T-helper 2 cell (primary cell): ENCODE data around the gene BIRC6.
A peak's percentile ranks its signal among the peaks of the same experiment; 100 is the strongest.
"Not testable (repeated sequence)": the region's sequence is repeated elsewhere in the genome, so short reads cannot be mapped to it uniquely, and the experiment has no call there.

ENCODE experiments used
- DNase-seq, 5 experiments: peaks; one replicate each; pipeline versions ENCODE4 v3.0.0 to v3.0.0-alpha.2; 2012 to 2022
- total RNA-seq, 2 donors: gene quantifications; one replicate each; lab custom pipeline; 2026; lab: John Stamatoyannopoulos, UW

The BIRC6 gene
- total RNA-seq, result 402 to 404 reads per million in 2 donors

- peak; percentile 69 to 98 (median 91) for DNase-seq
Observed at GRCh38 chr2:32356681-32357317, at the start of gene BIRC6. Gene BIRC6 (plus strand): TSS chr2:32357023. CDS start chr2:32357162, 139 bp downstream.

DNA sequence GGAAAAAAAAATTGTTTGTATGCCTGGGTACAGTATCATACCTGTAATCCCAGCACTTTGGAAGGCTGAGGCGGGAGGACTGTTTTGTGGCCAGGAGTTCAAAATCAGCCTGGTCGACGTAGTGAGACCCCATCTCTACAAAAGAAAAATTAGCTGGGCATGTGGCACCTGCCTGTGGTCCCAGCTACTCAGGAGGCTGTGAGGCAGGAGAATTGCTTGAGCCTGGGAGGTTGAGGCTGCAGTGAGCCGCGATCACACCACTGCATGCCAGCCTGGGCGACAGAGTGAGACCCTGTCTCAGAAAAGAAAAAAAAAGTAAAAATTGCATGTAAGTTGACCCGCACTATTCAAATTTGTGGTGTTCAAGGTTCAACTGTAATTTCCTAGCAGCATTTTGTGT lies 46.2 kb upstream of the BIRC6 start:
- DNase-seq, result no peak

DNA sequence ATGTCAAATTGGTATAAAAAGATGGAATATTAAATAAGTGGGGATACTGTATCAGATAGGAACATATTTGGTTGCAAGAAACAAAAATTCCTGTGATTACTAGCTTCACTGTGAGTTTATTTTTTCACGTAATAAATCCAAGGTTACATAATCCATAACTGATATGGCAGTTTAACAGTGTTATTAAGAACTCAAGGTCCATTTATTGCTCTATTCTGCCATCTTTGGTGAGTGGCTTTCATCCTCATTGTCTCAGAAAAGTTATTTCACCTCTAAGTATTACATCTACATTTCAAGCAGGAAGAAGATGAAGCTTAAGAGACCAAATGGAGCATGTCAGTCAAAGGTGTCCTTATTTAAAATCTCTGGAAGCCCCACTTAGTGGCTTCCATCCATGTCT lies 41.9 kb upstream of the BIRC6 start:
- DNase-seq, result no peak

- DNase-seq, result not testable (repeated sequence)
Observed at GRCh38 chr2:32328679-32329078, 28.1 kb upstream of the BIRC6 start.

GRCh38 chr2:32329180-32329980 lies 27.4 kb upstream of the BIRC6 start:
- DNase-seq, result not testable (repeated sequence)

- DNase-seq, result no peak
Observed at GRCh38 chr2:32330136-32330535, 26.7 kb upstream of the BIRC6 start.

- no peak for DNase-seq
Observed at GRCh38 chr2:32342801-32343200, 14.0 kb upstream of the BIRC6 start.

DNA sequence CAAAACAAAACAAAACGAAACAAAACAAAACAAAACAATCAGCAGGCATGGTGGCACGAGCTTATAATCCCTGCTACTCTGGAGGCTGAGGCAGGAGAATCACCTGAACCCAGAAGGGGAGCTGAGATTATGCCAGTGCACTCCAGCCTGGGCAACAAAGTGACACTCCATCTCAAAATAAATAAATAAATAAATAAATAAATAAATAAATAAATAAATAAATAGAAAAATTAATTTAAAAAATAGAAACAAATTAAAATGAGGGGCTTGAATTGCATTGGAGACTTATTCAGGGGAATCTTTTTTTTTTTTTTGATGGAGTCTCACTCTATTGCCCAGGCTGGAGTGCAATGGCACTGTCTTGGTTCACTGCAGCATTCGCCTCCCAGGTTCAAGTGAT lies 6.0 kb upstream of the BIRC6 start:
- not testable (repeated sequence) for DNase-seq

- peak in 1 of 5 experiments; percentile 0 for DNase-seq
Observed at GRCh38 chr2:32355976-32356680, 695 bp upstream of the BIRC6 start.

DNA sequence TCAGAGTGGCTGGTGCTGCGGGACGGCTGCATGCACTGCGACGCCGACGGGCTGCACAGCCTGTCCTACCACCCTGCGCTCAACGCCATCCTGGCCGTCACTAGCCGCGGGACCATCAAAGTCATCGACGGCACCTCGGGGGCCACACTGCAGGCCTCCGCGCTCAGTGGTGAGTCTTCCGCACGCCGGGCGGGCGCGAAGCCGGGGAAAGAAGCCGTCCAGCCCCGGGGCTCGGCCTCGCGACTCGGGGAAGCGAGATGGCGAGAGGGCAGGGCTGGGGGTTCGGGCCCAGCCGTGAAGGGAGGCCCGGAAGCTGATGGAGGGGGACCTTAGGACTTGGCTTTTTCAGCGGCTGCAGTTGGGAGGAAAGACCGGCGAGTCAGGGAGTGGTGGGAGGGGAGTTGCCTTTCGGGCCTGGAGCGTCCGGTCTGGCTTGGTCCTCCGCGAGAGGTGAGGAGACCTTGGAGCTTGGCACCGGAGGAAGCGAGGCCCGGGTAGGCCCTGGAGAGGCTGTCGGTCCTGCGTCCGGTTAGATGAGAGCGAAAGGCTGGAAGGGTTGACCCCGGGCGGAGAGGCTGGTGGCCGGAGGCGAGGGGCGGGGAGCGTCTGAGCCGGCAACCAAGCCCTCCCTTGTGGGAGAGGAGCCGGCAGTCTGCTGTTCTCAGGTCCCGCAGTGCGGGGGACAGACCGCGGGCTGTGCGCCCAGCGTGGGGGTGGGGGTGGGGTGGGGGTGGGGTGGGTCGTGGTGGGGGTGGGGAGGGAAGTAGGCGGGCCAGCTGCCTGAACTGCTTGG lies 691 bp downstream of the BIRC6 start:
- peak in 3 of 5 experiments; percentile 4 to 50 (median 16) for DNase-seq

DNA sequence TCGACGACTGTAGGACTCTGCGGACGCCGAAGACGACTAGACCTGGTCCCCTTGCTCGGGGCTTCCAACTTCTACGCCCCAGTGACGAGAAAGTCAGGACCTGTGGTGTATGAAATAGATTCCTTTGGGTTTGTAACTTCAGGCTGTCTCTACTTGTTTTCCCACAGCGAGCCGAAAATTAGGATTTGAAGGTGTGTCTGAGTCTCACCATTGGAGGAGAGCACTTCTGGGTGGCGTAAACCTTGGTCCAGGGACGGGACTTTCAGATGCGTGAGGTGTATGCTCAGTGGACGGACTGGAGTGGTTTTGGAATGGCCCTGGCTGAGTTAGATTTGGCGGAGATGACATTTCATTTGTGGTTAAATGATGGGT lies 1.3 kb downstream of the BIRC6 start:
- DNase-seq, result peak in 2 of 5 experiments; percentile 2 to 18

DNA sequence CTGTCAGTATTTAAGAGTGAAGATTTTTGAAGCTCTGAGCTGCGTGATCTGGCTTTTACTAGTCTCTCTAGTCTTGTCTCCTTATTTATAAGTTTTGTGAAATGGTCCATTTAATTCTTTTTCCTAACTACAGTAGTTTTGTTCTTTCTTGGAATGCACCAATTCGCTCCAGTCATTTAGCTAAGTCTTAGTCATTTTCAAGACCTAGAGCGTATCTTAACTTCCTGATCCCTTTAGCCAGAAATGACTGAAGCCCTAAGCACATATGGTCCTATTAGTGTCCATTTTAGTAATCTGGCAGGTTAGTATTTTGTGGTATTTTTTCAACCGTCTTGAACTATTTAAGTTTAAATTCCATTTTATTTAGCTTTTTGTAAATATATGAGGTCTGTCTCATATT lies 3.6 kb downstream of the BIRC6 start:
- DNase-seq, result peak in 1 of 5 experiments; percentile 11

- DNase-seq, result not testable (repeated sequence)
Observed at GRCh38 chr2:32362997-32363396, 6.2 kb downstream of the BIRC6 start.

DNA sequence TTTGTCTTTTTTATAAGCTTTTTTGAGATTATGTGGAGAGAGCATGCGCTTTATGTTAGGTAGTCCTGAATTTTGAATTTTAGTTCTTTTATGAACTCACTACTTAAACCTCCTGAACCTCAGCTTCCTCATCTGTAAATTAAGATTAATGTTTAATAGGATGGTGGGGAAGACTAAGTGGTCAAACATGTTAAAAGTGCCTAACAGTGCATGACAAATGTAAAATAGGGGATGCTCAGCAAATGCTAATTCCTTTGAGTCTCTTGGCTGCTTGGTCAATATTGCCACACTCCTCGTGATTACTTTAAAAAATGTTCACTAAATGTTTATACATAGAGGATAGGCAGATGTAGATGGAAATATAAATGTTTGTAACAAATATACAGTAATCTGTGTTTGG lies 6.8 kb downstream of the BIRC6 start:
- DNase-seq, result no peak

DNA sequence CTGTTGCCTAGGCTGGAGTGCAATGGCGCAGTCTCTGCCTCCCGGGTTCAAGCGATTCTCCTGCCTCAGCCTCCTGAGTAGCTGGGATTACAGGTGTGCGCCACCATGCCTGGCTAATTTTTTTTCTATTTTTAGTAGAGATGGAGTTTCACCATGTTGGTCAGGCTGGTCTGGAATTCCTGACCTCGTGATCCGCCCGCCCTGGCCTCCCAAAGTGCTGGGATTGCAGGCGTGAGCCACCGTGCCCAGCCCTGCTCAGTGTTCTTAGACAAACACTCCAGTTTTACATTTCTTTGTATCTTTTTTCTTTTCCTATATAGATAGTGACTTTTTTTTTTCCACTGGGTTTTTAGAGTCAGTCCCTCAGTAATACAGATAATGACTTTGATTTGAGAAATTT lies 7.5 kb downstream of the BIRC6 start:
- DNase-seq, result not testable (repeated sequence)

- DNase-seq, result not testable (repeated sequence)
Observed at GRCh38 chr2:32365679-32366078, 8.9 kb downstream of the BIRC6 start.

DNA sequence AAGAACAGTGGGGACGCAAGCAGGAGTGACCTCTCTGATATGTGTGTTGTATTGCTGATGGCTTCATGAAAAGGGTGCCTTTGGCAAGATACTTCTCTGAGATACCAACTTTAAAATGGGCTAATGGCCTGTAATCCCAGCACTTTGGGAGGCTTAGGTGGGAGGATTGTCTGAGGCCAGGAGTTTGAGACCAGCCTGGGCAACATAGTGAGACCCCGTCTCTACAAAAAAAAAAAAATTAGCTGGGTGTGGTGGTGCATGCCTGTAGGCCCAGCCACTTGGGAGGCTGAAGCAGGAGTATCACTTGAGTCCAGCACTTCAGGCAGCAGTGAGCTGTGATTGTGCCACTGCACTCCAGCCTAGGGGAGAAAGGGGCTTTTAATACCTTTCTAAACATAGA lies 9.8 kb downstream of the BIRC6 start:
- DNase-seq, result no peak

DNA sequence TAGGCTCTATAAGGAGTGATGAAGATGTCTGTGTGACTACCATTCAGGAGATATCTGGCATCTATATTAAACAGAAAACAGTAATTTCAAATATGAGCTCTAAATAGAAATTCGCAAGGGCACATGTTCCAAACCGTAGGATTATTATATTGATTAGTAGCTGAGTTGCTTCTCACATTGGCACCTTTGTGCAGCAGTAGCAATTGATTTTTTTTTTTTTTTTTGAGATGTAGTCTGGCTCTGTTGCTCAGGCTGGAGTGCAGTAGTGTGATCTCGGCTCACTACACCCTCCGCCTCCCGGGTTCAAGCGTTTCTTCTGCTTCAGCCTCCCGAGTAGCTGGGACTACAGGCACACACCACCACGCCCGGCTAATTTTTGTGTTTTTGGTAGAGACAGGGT lies 12.4 kb downstream of the BIRC6 start:
- no peak for DNase-seq

DNA sequence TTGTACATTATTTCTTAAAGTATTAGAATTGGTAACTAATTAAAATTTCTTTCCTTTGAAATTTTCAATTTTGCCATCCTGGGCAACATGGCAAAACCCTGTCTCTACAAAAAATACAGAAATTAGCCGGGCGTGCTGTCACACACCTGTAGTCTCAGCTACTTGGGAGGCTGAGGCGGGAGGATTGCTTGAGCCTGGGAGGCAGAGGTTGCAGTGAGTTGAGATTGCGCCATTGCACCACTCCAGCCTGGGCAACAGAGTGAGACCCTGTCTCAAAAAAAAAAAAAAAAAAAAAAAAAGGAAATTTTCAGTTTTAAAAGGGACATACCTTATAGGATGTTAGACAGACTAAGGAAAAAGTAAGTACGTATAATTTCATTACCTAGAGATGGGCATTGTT lies 14.1 kb downstream of the BIRC6 start:
- DNase-seq, result not testable (repeated sequence)

DNA sequence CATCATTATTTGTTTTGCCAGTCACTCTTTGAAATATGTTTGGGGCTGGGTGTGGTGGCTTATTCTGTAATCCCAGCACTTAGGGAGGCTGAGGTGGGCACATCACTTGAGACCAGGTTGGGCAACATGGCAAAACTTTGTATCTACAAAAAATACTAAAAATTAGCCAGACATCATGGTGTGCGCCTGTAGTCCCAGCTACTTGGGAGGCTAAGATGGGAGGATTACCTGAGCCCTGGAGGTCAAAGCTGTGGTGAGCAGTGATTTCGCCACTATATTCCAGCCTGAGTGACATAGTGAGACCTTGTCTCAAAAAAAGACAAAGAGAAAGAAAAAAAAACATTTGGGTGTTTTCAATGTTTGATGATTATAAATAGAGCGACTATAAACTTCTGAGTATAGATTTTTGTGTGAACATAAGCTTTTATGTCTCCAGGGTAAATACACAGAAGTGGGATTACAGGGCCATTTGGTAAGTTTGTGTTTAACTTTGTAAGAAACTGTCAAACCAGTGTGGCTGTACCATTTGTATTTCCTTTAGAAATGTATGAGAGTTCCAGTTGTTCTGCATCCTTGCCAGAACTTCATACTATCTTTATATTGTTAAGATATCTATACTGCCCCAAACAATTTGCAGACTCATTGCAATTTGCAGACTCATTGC lies 15.8 kb downstream of the BIRC6 start:
- no peak for DNase-seq

GRCh38 chr2:32375228-32375892 lies 18.5 kb downstream of the BIRC6 start:
- no peak for DNase-seq

DNA sequence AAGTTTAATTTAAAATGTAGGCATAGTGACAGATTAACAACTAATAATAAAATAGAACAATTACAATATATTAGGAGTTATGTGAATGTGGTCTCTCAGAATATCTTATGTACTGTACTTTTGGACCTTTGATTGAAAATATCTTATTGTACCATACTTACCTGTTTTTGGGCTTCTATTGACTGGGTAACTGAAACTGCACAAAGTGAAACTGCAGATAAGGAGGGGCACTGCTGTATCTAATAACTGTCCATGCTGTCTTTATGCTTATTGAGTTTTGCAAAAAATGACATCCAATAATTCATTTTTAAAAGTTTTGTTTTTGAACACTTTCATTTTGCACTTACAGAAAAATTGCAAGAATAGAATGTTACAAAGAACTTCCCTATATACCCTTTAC lies 19.9 kb downstream of the BIRC6 start:
- DNase-seq, result no peak
